ENCODE results near the gene NUDT14.

Gene NUDT14

DNA sequence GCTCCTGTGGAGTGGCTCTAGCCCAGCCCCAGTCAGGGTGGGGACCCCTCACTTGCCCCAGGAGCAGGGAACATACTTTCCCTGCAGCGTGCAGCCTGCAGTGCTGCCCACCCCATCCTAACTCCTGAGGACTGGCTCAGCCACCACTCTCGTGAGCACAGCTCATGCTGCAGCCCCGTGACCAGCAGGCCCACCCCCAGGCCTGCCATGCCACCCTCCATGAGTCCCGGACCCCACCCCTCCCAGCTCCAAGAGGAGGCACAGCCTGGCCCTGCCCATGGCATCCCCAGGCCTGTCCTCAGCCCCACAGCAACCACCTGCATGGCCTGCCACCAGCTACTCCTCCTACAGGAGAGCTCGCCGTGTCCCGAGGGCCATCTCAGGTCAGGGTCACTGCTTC, 8.6 kb downstream of the NUDT14 start:
- DNase-seq: no peak

DNA sequence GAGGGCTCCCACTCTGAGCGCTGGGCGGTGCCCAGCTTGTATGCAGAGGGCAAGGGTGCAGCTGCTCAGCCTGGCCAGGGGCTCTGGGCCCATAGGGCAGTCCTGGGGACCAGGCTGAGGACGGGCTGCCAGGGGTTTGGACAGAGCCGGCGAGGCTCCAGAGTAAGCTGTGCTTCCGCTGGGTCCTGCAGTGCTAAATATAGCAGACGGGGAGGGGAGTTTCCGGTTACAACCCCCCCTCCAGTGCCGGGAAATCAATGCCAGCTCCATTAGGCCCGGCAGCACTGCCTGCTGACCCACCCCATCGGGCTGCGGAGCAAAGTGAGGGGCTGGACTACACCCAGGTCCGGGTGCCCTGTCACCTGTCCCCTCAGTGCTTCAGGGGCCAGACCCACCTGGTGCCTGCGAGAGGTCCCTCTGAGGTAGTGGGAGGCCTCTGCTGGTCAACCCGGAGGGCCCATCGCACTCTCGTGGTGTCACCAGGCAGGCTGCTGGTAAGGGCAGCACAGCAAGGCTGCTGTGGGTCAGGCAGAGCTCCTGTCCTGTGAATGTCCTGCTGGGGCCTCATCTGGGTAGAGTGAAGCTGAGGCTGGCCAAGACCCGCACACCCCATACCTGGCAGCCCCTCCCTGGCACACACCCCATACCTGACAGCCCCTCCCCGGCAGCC, 10.0 kb downstream of the NUDT14 start:
- no peak for DNase-seq

DNA sequence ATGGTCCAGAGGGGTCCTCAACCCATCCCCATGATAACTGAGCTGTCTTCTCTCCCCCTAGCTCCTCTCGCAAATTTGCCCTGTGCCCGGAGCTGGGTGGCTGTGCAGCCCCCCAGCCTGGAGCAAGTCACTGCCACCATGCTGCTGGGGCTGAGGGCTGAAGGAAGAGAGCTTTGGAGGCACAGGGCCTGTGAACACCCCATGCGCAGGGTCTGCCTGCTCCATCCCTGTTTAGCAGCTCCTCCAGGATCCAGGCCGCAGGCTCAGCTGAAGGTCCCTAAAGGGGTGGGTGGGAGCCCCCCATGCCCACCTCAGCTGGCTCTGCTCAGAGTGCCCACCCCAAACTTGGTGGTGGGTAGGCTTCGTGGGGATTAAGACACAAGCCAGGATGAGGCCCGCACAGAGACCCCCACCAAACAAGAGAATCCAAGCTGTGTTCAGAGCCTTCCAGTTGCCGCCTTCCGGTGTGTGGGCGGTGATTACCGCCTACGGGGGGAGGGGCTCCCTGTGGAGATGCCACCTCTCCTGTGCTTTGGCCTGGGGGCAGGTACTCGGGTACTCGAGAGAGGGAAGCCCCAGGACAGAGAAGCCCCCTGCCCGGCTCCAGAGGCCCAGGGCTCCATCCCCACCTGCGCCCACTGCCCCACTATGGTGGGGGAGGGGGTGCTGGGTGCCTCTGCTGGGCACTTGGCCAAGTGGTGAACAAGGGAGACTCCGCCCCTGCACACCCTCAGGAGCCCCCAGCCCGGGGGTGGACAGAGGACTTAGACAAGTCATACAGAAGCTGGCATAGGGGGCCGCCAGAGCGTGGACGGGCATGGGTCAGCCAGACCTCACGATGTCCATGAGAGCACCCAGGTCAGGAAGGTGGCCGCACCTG, 11.1 kb downstream of the NUDT14 start:
- DNase-seq: no peak

DNA sequence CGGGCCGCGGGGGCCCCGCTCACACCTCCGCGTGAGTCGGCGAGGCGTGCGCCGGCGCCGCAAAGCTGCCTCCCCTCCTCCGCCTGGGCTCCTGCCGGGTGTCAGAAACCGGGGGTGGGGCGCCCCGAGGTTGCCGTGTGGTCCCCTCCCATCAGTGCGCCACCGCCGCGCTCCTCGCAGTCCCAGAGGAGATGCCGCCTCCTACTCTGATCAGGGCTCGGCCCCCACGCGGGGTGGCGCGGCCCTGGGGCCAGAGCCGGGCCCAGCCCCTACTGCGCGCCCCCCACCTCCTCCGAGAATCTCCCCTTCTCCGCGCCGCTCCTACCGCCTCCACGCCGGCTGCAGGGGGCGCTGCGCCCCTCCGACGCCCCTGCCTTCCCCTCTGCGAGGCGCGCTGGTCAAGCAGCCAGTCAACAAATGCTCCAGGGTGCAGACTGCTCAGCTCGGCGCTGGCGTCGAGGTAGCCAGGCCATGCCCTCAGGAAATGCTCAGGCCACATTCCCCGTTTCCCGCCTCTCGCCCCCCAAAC, 12.1 kb downstream of the NUDT14 start:
- DNase-seq: peak; percentile 44

DNA sequence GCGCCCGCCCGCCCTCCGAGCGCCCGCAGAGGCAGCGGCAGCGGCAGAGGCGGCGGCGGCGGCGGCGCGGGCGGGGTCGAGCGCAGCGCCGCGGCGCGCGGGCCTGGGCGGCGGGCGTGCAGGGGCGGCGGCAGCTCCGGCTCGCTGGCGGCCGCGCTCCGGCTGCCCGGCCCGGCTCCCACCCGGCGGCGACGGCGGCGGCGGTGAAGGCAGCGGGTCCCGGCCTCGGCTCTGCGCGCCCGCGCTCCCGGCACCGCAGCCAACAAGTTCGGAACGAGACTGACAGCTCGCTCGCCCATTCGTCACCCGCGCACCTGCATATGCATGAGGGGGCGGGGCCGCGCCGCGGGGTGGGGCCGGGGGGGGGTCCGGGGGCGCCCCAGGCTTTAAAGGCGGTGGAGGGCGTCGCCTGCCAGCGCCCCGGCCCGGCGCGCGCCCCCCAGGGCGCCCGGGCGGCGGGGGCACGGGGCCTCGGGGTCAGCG, 12.6 kb downstream of the NUDT14 start, which contains the start of gene JAG2:
TSS of gene JAG2 (minus strand) at position 281 of the 483 bp plus-strand sequence. CDS start 356 bp downstream, outside the sequence.
- peak; percentile 70 for DNase-seq

DNA sequence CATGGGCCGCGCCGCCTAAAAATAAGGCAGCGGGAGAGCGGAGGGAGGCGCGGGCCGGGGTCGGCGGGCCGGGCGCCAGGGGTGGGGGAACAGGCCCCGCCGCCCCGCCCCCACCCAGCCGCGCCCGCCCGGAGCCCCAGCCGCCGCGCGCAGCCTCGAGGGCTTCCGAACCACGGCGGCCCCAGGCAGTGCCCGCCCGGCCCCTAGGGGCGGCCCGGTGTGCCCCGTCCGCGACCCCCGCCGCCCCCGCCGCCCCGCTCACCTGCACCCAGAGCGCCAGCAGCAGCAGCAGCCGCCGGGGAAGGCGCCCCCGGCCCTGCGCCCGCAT, 13.1 kb downstream of the NUDT14 start:
- no peak for DNase-seq

DNA sequence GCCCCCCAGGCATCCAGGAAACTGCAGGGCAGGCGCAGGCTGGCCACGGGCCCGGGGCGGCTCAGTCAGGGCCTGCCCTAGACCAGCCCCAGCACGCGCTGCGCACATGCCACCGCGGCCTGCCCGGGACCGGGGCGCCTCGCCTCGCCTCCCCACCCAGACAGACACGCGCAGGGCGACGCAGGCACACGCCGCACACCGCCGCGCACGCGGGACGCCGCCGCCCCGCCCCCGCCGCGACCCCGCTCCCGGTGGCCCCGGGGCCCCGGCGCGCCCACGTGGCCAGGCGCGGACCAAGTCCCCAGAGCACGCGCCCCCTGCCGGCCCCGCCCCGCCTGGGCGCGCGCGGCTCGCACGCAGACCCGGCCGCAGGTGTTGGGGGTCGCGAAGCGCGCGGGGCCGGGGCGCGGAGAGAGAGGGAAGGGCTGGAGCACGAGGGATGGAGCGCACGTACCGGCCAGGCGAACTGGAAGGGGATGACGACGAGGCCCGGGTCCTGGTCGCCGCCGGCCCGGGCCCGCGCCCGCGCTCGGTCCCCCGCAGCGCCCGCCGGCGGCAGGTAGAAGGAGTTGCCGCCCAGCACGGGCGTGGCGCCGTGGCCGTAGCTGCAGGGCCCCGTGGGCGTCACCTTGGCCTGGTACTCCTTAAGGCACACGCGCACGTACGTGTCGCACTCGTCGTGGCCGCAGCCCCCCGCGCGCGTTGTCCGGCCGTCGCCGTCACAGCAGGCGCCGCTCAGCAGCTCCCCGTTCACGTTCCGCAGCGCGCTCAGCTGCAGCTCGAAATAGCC, 13.6 kb downstream of the NUDT14 start:
- no peak for DNase-seq

DNA sequence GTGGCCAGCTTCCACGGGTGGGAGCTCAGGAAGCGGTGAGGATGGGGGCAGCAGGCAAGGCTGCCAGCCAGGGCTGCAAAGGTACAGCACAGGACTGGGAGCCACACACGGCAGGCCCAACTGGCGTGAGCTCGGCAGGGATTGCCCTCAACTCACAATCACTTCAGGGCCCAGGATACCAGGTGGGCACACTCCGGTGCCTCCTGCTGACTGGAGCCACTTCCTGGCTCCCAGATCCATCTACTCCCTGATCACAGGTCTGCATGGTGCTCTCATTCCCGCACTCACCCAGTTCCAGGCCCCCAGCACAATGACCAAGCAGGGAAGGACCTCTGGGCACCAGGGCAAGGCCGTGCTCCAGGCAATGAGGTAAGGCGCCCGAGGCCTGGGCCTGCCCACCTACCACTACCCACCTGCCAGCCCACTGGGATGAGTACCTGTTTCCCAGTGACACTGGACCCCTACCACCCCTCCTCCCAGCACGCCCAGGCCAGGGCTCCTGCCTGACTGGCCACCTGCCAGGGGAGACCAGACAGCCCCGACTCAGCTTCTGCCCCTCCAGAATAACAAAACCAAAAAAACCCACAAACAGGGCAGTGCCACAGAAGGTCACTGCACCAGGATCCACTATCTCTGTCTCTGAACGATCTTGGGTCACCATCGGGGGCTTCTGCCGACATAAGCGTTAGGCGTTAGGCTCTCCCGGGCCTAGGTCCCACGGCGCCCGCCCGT, 14.4 kb downstream of the NUDT14 start:
- DNase-seq: no peak

DNA sequence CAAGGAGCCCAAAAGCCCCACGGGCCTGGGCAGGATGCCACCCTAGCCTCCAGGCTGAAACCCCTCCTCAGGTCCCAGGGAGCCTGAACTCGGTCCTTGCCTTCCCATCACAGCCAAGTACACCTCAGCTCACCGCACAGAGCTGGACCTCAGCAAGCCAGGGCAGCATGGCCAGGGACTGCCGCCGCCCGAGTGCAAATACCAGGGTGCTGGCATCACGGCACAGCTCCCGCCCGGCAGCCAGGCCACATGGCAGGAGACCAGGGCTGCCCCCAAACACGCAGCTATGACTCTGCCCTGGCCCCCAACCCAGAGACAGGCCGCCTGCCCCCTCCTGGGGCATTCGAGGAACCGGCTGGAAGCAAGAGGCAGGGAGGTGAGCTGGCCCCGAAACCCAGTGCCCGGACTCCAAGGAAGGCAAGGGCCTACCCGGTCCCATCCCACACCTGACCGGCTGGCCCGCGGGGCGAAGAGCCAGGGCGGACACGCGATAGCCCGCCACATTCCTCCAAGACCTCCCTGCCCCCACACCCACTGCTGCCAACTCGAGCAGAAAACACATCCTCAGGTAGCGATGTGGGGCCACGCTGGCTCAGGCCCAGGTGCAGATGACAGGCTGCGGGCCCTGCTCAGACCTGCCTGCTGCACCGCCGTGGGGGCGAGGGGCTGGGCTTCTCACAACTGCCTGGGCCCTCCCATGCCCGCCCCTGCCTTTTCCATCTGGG, 15.2 kb downstream of the NUDT14 start:
- DNase-seq: no peak

DNA sequence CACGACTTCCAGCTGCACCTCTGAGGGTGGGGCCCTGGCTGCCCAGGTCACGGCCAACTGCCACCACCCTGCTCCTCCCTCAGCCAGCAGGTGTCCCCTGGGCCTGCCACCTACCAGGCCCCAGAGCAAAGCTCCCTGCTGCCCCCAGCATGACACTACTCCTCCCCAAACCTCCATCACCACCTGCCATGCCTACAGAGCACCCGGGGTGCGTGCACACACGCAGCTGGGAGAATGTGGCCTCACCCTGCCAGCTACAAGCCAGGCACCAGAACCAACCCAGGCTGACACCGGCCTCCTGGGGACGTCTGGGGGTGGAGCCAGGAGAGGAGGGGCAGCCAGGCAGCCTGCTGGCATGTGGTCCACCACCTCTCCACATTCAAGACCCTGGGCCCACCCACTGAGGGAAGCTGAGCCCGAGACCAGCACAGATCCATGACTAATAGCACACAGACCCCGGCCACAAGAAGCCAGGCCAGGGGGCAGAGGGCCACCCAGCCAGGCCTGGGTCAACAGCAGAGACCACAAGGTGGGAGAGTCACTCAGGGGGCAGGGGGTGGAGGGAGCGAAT, 15.9 kb downstream of the NUDT14 start:
- no peak for DNase-seq

DNA sequence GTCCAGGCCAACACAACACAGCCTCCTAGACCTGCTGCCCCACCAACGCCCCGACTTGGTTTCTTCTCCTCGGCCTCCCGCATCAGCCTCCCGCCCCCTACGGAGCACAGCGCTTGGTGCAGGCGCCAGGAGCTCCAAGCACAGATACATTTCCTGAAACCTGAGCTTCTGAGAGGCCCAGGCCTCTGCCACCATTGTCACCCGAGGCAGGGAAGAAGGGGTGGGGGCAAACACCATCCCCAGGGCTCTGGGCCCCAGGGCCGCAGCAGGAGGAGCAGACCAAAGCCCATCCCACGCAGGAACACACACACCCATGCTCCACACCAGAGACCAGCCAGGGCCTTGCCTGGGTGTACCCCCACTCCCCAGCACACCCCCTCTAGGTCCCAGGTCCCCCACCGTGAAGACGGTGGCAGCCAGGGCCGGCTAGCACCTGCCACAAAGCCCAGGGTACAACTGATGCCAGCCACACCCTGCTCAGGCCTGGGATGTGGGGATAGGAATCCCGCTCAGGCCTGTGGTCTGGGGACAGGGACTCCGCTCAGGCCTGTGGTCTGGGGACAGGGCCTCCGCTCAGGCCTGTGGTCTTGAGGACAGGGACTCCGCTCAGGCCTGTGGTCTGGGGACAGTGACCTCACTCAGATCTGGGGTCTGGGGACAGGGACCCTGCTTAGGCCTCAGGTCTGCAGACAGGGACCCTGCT, 17.9 kb downstream of the NUDT14 start:
- DNase-seq: no peak

DNA sequence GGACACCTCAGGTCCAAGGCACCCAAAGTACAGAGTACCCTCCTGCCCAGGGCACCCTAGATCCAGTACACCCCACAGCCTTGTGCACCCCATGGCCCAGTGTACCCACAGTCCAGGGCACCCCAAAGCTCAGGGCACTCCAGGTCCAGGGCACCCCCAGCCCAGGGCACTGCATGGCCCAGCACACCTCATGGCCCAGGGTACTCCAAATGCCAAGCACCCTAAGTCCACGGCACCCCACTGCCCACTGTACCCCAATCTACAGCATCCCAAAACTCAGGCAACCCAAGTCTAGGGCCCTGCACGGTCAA, 18.5 kb downstream of the NUDT14 start:
- DNase-seq: no peak

DNA sequence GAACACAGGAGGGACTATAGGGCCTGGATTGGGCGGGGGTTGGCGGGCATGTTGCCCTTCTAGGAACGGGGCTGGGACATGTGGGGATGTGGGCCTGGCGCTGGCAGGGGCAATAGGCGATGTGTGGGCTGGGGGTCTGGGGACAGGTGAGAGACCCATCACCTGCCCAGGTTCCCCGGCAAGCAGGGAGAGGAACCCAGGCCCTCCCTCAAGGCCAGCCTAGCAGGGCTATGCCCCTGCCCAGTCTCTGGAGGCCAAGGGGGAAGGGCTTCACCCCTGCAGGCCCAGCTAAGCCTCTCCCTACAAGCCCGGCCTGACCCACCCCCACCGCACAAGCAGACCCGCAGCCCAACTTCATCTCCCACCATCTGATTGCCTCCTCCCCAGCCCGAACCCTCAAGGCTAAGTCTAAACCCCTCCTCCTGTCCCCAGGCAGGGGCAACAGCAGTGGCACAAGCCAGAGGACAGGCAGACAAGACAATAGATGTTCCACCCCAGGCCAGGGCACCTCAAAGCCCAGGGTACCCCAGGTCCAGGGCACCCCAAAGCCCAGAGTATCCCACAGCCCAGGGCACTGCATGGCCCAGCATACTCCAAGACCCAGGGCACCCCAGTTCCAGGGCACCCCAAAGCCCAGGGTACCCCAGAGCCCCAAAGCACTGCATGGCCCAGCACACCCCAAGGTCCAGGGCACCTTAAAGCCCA, 19.0 kb downstream of the NUDT14 start:
- DNase-seq: no peak

DNA sequence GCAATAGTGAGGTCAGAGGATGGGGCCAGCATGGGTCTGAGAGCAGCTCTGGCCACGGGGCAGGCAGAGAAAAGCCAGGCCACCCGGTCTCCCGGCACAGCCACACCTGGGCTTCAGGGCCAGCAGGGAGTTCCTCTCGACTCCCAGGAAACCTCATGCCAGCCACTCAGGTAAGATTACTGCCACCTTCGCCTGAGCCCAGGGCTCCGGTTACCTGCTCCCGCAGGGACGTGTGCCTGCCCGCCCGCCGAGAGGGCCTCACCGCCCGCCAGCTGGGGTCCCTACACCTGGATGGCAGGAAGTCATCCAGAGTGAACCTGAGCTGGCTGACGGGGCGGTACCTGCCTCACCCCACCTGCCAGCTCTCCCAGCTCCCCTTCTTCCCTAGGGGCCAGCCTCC, 19.8 kb downstream of the NUDT14 start:
- no peak for DNase-seq

DNA sequence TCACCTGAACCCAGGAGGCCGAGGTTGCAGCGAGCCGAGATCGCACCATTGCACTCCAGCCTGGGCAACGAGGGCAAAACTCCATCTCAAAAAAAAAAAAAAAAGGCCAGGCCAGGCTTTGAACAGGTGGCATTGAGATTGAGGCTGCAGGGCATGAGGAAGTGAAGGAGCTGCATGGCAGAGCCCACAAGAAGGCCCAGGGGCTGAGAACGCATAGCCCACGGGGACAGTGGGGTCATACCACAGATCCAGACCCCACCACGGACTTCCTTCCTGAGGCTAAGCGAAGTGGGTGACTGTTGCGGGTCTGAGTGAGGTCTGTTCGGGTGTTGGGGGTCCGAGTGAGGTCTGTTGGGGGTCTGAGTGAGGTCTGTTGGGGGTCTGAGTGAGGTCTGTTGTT, 20.3 kb downstream of the NUDT14 start:
- no peak for DNase-seq

DNA sequence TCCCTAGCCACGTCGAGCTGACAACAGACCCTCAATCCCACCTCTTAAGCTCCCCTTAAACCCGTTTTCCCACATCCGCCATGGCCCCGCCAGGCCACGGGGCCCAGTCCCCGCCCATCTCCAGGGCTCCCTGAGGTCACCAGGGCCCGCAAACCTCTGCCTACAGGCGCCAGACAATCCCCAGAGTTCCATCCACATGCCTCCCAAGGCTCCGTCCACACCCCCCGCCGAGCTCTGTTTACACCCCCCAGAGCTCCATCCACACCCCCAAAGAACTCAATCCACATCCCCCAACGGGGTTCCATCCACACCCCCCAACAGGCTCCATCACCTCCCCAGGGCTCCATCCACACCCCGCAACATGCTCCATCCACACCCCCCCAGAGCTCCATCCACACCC, 21.8 kb downstream of the NUDT14 start:
- no peak for DNase-seq

DNA sequence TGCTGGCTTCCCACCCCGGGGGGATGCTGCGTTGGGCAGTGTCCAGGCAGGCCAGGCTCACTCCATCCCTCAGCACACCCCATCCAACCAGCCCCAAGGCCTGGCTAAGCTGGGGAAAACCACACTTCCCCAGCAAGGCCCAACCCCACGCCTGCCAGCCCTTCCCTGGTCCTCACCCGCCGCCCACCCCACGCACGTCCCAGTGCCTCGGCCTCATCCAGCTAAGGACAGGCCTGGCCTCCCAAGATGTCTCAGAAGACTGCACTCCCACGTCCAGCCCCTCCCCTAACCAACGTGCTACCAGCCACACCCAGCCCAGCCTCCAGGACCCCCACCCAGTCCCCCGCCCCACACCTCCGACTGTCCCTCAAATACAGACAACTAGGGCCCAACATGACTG, 22.3 kb downstream of the NUDT14 start:
- no peak for DNase-seq

DNA sequence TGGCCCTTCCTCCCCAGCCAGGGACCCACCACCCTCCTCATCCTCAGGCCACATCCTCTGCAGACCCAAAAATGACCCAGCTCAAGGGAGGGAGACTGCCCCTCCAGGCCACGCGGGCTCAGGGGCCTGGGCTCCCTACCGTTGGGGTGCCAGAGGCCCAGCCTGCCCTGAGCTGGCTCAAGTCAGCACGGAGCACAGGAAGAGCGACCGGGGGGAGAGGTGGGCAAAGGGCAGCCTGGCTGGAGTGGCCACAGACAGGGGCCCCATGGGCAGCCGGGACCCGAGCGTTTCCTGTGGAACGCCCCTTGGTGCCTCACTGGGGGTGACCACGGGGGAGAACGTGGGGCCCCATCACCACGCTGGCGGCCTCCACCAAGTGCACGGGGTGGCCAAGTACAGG, 23.2 kb downstream of the NUDT14 start:
- no peak for DNase-seq

DNA sequence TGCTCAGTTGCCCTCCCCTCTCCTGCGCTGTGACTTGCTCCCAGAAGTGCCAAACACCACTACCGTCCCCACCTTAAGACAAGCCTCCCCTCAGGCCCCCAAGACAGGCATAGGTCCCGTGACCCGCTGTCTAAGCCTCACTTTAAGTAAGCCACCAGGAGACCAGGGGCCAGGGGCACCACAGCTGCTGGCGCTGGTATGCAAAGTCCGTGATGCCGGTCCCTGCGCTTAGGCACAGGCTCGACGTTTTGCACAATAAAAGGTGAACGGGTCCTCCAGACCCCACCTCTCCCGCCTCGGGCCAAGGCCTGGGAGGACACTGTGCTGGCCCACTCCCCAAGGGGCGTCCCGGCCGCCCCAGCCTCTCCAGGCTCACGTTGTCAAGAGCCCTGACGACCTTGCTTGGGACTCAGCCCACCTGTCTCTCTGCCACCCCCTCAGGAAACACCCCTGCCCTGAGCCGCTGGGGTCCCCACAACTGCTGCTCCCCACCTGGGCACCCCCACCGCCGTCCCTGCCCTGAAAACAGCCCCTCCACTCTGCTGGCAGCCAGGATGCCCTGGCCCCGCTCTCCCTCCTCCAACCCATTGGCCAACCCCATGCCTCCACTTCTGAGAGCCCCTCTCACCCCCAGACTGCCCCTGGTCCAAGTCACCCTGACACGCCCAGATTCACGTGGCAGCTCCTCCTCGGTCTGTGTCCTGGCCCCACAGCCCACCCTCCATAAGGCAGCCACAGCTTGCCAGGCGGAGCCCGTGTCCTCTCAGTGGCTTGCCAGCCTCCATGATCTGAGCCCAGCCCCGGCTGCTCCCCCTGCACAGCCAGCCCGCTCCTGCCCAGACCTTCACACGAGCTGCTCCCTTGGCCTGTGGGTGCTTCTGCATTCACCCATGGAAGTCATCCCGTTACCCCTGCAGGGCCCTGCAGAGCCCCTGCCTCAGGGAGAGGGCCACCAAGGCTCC, 24.4 kb downstream of the NUDT14 start:
- DNase-seq: no peak

All from NCI-H226 (cell line).